Skin epidermis (tissue), 12 donors: ENCODE results near the gene STK38.
A peak's percentile ranks its signal among the peaks of the same experiment; 100 is the strongest.

ENCODE experiments used
- H3K27ac ChIP-seq, 21 experiments: fragments of 200-600 bp; sonication (generic) in 11 of 21; one replicate each; pipeline ENCODE4 v1.5.0; 2020; ENCODE audit warnings: mild to moderate bottlenecking in 3 of 21, inconsistent platforms in 2 of 21, moderate library complexity in 2 of 21
- H3K4me3 ChIP-seq, 7 experiments: fragments of 200-600 bp; sonication (generic) in 2 of 7; one replicate each; pipeline ENCODE4 v1.5.0; 2020; ENCODE audit warnings: inconsistent platforms in 2 of 7, mild to moderate bottlenecking in 2 of 7, moderate library complexity in 1 of 7

The STK38 gene

GRCh38 chr6:36571122-36572043 lies 24.1 kb upstream of the STK38 start:
- no peak overlapping the region for H3K27ac ChIP-seq
- H3K4me3 ChIP-seq = no peak overlapping the region

- Histone ChIP-seq H3K4me3 (no peak overlapping the region), H3K27ac (no peak overlapping the region)
Measured at GRCh38 chr6:36570264-36570663, 23.0 kb upstream of the STK38 start.

GRCh38 chr6:36566418-36566905 lies 19.2 kb upstream of the STK38 start:
- Histone ChIP-seq H3K4me3 (no peak overlapping the region), H3K27ac (no peak overlapping the region)

GRCh38 chr6:36563928-36564284 lies 16.6 kb upstream of the STK38 start:
- no peak overlapping the region for H3K4me3 ChIP-seq

GRCh38 chr6:36563237-36563927 lies 16.1 kb upstream of the STK38 start:
- H3K27ac ChIP-seq = no peak overlapping the region
- no peak overlapping the region for H3K4me3 ChIP-seq

More at GRCh38 chr6:36563928-36564284, 16.6 kb upstream of the STK38 start:
- H3K27ac ChIP-seq = no peak overlapping the region

- H3K4me3 ChIP-seq = no peak overlapping the region
- H3K27ac ChIP-seq = no peak overlapping the region
Measured at GRCh38 chr6:36560822-36561221, 13.5 kb upstream of the STK38 start.

GRCh38 chr6:36559011-36559793 lies 11.9 kb upstream of the STK38 start:
- no peak overlapping the region for H3K4me3 ChIP-seq
- H3K27ac ChIP-seq = no peak overlapping the region

GRCh38 chr6:36556281-36556680 lies 9.0 kb upstream of the STK38 start:
- Histone ChIP-seq H3K27ac (no peak overlapping the region), H3K4me3 (no peak overlapping the region)

GRCh38 chr6:36555750-36556252 lies 8.5 kb upstream of the STK38 start:
- H3K4me3 ChIP-seq = no peak overlapping the region
- H3K27ac ChIP-seq = no peak overlapping the region

GRCh38 chr6:36550473-36551000 lies 3.3 kb upstream of the STK38 start:
- H3K4me3 ChIP-seq = no peak overlapping the region
- H3K27ac ChIP-seq = no peak overlapping the region

- no peak overlapping the region for H3K4me3 ChIP-seq
- H3K27ac ChIP-seq = peak overlapping the region in 6 of 21 experiments; percentile 95 to 99 (median 98)
Measured at GRCh38 chr6:36548401-36548743, 1.1 kb upstream of the STK38 start.

GRCh38 chr6:36547646-36548400 lies 544 bp upstream of the STK38 start:
- Histone ChIP-seq H3K4me3 (peak overlapping the region in 5 of 7 experiments; percentile 57 to 90 (median 70)), H3K27ac (peak overlapping the region in 18 of 21 experiments; percentile 2 to 100 (median 96))

- Histone ChIP-seq H3K27ac (peak overlapping the region; percentile 82 to 100 (median 96)), H3K4me3 (peak overlapping the region; percentile 57 to 90 (median 70))
Measured at GRCh38 chr6:36546308-36546919, 865 bp downstream of the STK38 start.

GRCh38 chr6:36545767-36546307 lies 1.4 kb downstream of the STK38 start:
- H3K4me3 ChIP-seq = peak overlapping the region; percentile 57 to 90 (median 70)
- peak overlapping the region in 19 of 21 experiments; percentile 88 to 100 (median 97) for H3K27ac ChIP-seq

- peak overlapping the region in 10 of 21 experiments; percentile 33 to 99 (median 54) for H3K27ac ChIP-seq
- peak overlapping the region in 2 of 7 experiments; percentile 3 to 8 for H3K4me3 ChIP-seq
Measured at GRCh38 chr6:36544228-36544627, 3.1 kb downstream of the STK38 start.

GRCh38 chr6:36542041-36542440 lies 5.2 kb downstream of the STK38 start:
- H3K4me3 ChIP-seq = no peak overlapping the region
- H3K27ac ChIP-seq = peak overlapping the region in 1 of 21 experiments; percentile 24

GRCh38 chr6:36539814-36540568 lies 7.3 kb downstream of the STK38 start:
- Histone ChIP-seq H3K27ac (peak overlapping the region in 1 of 21 experiments; percentile 3), H3K4me3 (no peak overlapping the region)
